Measurements from ENCODE around the gene CEP128. TPM values are rescaled to one million over a fixed set of nuclear protein-coding genes. Genes with fewer than 3 reads are reported as not detected.

CEP128 gene
- total RNA-seq, 2 experiments from 2014 or later: 71.9 to 137 TPM

DNA sequence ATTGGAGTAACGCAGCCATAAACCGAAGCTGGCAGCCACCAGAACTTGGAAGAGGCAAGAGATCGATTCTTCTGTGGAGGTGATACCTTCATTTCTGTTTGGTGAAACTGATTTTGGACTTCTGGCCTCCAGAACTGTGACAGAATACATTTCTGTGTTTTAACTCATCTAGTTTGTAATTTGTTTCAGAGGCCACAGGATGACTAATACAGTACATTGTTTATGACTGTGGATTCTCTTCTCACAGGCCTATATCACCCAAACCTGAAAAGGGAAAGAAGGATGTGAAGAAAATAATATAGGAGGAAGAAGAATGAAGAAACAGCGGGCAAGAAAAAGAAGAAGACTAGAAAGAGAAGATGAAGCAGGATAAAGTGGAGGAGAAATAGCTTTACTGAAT is 466.5 kb downstream of the CEP128 start:
- TF ChIP-seq EZH2phosphoT487 (IDR thresholded peaks at IDR 0.05; ENCODE audit: borderline replicate concordance, low read depth, low read length): no peak
- TF ChIP-seq, protein P1, sequence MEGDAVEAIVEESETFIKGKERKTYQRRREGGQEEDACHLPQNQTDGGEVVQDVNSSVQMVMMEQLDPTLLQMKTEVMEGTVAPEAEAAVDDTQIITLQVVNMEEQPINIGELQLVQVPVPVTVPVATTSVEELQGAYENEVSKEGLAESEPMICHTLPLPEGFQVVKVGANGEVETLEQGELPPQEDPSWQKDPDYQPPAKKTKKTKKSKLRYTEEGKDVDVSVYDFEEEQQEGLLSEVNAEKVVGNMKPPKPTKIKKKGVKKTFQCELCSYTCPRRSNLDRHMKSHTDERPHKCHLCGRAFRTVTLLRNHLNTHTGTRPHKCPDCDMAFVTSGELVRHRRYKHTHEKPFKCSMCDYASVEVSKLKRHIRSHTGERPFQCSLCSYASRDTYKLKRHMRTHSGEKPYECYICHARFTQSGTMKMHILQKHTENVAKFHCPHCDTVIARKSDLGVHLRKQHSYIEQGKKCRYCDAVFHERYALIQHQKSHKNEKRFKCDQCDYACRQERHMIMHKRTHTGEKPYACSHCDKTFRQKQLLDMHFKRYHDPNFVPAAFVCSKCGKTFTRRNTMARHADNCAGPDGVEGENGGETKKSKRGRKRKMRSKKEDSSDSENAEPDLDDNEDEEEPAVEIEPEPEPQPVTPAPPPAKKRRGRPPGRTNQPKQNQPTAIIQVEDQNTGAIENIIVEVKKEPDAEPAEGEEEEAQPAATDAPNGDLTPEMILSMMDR (conservative IDR thresholded peaks at IDR 0.05; ENCODE audit: low read length): no peak
- intact Hi-C loops (cut with micrococcal nuclease; ENCODE audit: unreplicated experiment): no loop called here
- no TSS peak for BruUV-seq (replicated peaks)

DNA sequence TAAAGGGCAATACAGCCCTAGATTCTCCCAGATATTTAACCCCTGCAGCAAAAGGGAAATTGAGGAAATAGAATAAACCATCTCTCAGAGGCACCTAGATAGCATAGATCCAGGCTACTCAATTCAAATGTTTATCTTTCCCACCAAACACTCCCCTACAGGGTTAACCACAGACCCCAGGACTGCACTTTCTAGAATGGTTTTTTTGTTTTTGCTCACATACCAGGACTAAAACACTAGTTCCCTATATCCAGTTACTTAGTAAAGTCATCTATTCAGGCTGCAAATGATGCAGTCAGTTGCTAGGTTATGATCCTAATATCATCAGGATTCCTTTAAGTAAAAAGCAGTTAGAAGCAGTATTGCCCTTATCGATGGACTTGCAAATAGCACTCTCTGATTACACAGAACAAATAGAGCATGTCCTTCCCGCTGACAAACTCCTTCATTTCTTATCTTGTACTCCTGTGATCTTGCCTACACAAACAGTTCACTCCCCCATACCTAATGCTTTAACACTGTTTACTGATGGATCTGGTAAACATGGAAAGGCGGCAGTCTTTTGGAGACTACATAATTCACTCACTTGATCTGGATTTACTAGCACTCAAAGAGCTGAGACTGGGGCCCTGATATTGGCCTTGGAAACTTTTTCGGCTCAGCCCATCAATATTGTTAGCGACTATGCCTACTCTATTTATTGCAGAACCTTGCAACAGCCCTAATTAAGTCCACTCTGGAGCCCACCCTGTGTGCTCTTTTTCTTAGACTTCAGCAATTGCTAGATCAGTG is 473.0 kb downstream of the CEP128 start:
- BruUV-seq (replicated peaks): no TSS peak
- TF ChIP-seq EZH2phosphoT487 (IDR thresholded peaks at IDR 0.05; ENCODE audit: borderline replicate concordance, low read depth, low read length): no peak
- TF ChIP-seq, protein P1 (conservative IDR thresholded peaks at IDR 0.05; ENCODE audit: low read length): no peak
- H3K27ac ChIP-seq (ENCODE audit: low read depth, low read length, poor library complexity, severe bottlenecking): no peak overlapping the region
- no peak overlapping the region for H3K4me2 ChIP-seq (ENCODE audit: low read length)
- H4K20me1 ChIP-seq (ENCODE audit: insufficient read depth, low read length): no peaks in the 10 kb centered on the region
- intact Hi-C loops (cut with micrococcal nuclease; ENCODE audit: unreplicated experiment): no loop called here
- no peak overlapping the region for H2AFZ ChIP-seq (ENCODE audit: low read length)
- no peaks in the 10 kb centered on the region; the same call in 1 of the 2 replicates for H3K36me3 ChIP-seq (ENCODE audit: insufficient read depth, low read length)
- CTCF ChIA-PET (ENCODE audit: unreplicated experiment): no interaction called here
- no peak for DNase-seq (ENCODE audit: low spot score)
- H3K9me3 ChIP-seq (ENCODE audit: low read length): peaks cover 6% of the 10 kb centered on the region; the same call in 1 of the 2 replicates
- H3K4me3 ChIP-seq (ENCODE audit: low read depth, low read length, poor library complexity, severe bottlenecking): no peak overlapping the region
- no peaks in the 10 kb centered on the region for H3K9me2 ChIP-seq (ENCODE audit: insufficient read depth, low read length)
- POLR2A ChIA-PET: interaction anchor here (0.6 kb wide), 1 partner anchor 66 kb away, joined by 4 read pairs; no protein-coding TSS in a partner anchor
- H3K79me2 ChIP-seq (ENCODE audit: insufficient read depth, low read depth, low read length): no peaks in the 10 kb centered on the region
- H3K4me1 ChIP-seq (ENCODE audit: insufficient read depth, low read length, poor library complexity, severe bottlenecking): no peaks in the 10 kb centered on the region

More for the DNA sequence above, 466.5 kb downstream of the CEP128 start:
- no peak for DNase-seq (ENCODE audit: low spot score)
- H3K4me3 ChIP-seq (ENCODE audit: low read depth, low read length, poor library complexity, severe bottlenecking): no peak overlapping the region
- no peaks in the 10 kb centered on the region; the same call in 1 of the 2 replicates for H3K36me3 ChIP-seq (ENCODE audit: insufficient read depth, low read length)
- H2AFZ ChIP-seq (ENCODE audit: low read length): no peak overlapping the region
- ChIA-PET CTCF (ENCODE audit: unreplicated experiment) (no interaction called here), POLR2A (no interaction called here)
- no peaks in the 10 kb centered on the region for H3K4me1 ChIP-seq (ENCODE audit: insufficient read depth, low read length, poor library complexity, severe bottlenecking)
- H3K9me2 ChIP-seq (ENCODE audit: insufficient read depth, low read length): no peaks in the 10 kb centered on the region
- H4K20me1 ChIP-seq (ENCODE audit: insufficient read depth, low read length): no peaks in the 10 kb centered on the region
- peaks cover 6% of the 10 kb centered on the region; the same call in 1 of the 2 replicates for H3K9me3 ChIP-seq (ENCODE audit: low read length)
- H3K79me2 ChIP-seq (ENCODE audit: insufficient read depth, low read depth, low read length): no peaks in the 10 kb centered on the region
- H3K4me2 ChIP-seq (ENCODE audit: low read length): no peak overlapping the region
- no peak overlapping the region for H3K27ac ChIP-seq (ENCODE audit: low read depth, low read length, poor library complexity, severe bottlenecking)

Measured in OCI-LY7 (cell line).